Hippocampal formation (tissue), 2 donors: Measurements from ENCODE around the gene MRPS2.

ENCODE experiments used
- DNase-seq, 2 donors: peaks; one replicate each; lab custom pipeline; 2025; lab: John Stamatoyannopoulos, UW

Gene MRPS2

DNA sequence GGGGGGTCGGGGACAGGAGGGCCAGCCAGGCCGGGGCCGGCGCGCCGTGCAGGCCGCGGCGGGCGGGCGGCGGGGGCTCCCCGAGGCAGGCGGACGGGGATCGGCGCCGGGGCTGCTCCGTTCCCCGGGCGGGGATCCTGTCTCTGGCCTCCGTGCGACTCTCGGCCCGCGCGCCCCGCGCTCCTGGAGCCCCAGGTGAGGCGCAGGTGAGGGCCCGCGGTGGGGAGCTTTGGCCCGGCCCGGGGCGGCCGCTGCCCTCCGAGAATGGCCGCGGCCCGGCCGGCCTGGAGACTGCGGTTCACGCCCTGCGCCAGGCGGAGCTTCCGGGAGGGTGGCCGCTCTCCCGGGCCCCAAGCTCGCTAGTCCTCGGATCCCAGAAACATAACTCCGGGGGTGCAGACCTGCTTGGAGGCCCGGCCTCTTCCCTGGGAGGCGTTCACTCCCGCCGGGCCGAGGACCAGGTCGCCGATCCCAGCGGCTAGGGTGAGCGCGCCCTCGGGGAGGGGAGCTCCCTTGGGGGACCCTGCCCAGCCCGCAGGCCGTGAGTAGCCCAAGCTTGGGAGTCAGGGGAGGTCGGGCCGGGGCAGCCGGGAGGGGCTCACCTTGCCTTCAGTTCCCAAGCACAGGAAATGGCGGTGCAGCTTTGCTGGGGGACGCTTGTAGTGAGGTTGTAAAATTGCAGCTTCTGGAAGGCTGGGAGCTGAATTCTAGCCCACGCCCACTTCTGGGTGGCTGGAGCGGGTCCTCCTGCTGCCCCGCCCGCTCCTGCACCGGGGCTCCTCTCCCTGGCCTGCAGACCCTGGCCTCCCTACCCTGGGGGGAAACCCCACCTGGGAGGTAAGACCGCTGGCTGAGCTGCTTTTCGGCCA, 20.2 kb upstream of the MRPS2 start:
- peak in 1 of 2 donors; percentile 14 for DNase-seq

- DNase-seq, result no peak
Measured at GRCh38 chr9:135480940-135481310, 19.6 kb upstream of the MRPS2 start.

DNA sequence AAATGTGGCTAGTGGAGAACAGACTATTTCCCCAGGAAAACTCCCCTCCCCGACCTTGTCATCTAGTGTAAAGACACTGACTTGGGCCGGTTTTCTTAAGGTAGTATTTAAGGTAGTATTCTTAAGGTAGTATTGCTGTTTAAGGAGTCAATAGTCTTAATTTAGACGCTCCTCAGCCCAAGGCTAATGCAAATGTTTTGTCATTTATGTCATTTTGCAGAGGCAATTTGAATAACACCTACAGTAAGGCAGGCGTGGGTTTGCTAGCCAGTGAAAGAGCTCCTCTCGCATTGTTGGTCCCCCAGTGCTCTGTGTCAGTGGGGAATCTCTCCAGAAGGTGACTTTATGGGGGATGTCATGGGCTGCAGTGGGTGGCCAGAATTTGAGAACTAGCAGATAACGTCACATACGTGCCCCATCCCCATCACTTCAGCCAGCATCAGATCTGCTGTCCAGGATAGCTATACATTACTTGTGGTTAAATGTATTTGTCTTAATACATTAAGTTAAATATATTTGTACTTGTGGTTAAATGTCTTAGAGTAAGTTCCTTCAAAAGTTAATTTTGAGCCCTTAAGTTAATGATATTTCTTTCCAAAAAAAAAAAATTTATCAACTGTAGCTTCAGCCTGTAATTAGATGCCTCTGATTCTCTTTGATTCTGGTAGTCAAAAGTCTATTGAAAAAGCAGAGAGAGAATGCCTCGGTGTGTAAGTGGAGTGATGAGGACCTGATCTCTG, 18.3 kb upstream of the MRPS2 start:
- DNase-seq, result no peak

DNA sequence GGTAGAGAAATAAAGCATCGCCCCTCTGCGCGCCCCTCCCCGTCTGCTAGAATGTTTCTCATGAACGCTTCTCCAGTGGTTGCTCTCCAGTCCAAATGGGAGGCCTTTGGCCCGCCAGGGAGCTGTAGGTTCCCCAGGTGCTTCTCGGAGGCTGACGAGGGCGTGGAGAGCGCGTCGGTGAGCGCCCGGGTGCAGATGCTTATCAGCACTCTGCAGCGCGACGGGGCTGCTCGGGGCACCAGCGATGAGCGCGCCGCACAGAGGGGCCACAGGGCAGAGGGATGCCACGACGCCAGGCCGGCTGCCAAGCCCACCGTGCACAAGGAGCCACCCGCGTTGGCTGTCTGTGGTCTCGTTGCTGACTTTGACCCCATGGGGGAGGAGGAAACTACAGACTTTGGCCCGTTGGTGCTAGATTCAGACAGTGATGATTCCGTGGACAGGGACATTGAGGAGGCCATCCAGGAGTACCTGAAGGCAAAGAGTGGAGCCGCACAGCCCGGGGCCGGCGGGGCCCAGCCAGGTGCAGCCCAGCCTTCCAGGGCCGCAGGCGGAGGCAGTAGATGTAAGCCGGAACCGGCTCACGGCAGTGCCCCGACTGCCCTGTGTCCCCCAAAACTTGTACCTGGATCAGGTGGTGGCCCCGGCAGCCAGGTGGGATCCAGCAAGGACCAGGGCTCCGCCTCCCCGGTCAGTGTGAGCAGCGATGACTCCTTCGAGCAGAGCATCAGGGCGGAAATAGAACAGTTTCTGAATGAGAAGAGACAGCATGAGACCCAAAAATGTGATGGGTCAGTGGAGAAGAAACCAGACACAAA, 15.8 kb upstream of the MRPS2 start:
- no peak for DNase-seq

DNA sequence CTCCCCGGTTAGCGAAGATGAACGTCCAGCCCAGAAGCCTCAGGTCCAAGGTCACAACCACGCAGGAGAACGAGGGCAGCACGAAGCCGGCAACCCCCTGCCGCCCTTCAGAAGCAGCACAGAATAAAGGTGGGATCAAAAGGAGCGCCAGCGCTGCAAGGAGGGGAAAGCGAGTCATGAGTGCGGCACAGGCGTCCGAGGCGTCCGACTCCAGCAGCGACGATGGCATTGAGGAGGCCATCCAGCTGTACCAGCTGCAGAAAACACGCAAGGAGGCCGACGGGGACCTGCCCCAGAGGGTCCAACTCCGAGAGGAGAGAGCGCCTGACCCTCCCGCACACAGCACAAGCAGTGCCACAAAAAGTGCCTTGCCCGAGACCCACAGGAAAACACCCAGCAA, 15.1 kb upstream of the MRPS2 start:
- no peak for DNase-seq

GRCh38 chr9:135485832-135486231, 14.7 kb upstream of the MRPS2 start:
- DNase-seq, result no peak

DNA sequence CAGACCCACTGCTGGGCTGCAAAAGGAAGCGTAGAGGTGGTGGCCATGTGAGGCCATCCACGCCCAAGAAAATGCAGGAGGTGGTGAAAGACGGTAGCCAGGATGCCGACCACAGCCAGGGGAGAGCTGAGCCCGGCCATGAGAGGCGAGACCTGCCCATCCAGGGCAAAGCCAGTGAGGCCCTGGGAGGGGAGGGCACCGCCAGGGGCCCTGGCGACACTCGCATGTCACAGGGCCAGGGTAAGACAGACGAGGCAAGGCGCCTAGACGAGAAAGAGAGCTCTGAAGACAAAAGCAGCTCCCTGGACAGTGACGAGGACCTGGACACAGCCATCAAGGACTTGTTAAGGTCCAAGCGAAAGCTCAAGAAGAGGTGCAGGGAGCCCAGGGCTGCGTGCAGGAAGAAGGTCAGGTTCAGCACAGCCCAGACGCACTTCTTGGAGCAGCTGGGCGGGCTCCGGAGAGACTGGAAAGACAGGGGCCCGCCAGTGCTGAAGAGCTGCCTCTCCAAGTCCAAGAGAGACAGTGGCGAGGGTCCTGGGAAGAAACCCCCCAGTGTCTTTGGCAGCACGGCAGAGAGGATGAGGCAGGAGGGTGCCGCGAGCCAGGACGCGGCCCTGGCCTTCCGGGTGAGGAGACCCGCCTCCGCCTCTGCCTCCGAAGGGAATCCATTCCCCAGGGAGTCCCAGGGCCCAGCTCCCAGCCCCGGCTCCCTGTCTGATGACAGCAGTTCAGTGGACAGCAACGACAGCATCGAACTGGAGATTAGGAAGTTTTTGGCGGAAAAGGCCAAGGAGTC, 14.0 kb upstream of the MRPS2 start:
- DNase-seq, result no peak

- DNase-seq, result no peak
Measured at GRCh38 chr9:135487281-135488012, 13.0 kb upstream of the MRPS2 start.

GRCh38 chr9:135488013-135488330, 12.5 kb upstream of the MRPS2 start:
- DNase-seq, result no peak

DNA sequence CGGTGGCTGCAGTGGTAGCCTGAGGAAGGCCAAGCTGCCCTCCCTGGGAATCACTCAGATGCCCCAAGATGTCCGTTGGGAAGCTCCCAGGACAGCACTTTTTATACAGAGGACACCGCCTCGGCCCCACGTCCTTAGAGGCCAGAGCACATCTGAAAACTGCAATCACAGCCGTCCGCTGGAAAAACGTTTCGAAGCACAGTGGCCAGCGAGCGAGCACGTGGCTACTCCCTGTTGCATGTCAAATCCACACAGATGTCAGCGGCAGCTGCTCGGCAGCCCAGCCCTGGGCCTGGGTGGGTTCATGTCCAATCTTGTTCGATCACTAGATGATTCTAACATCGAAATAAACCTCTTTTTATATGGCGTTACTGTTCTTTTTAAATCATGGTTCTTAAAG, 12.0 kb upstream of the MRPS2 start:
- no peak for DNase-seq

DNA sequence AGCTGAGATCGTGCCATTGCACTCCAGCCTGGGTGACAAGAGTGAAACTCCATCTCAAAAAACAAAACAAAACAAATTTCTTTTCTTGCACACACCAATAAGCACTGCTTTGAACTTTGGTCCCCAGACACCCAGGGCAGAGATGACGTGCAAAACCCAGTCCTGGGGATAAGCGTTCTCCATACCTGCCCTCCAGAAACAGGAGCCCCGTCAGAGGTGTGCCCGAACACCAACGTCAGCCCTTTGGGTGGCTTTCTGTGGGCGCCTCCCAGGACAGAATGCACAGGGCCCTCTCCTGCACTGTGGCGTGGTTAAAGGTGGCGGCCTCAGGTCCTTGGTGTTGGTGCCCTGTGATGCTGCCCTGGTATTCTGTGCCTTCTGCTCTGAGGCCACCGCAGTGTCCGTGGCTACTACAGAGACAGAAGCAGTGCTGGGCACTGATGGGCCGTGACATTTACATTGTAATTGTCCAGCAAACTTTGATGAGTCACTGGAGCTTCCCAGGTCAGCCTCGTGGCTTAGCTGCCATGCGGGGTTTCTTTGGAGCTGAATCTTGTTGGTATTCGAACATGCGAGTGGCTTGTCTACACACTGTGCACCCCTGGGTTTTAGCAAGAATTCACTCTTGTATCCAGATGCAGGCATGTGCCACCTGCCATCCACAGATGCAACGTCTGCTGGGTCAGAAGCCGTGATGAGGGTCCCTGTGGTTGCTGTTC, 11.1 kb upstream of the MRPS2 start:
- DNase-seq, result no peak

GRCh38 chr9:135490166-135490870, 10.2 kb upstream of the MRPS2 start:
- no peak for DNase-seq

- no peak for DNase-seq
Measured at GRCh38 chr9:135490980-135491464, 9.5 kb upstream of the MRPS2 start.

DNA sequence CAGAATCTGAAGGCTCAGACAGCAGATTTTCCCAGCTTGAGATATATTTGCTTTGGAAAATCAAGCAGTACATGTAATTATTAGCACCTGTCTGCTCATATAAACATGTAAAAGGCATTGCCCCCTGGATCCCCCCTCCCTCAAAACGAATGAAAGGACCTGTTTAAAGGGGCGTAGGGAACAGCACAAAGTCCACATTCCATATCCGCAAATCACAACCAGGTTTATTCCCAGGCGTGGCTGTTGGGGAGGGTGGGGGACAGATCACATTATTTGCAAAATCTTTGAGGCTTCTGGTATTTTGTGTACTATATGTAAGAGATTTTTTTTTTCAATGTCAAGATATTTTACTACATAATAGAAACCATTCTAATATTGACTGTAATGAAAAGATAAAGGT, 8.7 kb upstream of the MRPS2 start:
- DNase-seq, result no peak

- DNase-seq, result no peak
Measured at GRCh38 chr9:135492886-135493669, 7.4 kb upstream of the MRPS2 start.

- DNase-seq, result no peak
Measured at GRCh38 chr9:135494791-135495559, 5.5 kb upstream of the MRPS2 start.

DNA sequence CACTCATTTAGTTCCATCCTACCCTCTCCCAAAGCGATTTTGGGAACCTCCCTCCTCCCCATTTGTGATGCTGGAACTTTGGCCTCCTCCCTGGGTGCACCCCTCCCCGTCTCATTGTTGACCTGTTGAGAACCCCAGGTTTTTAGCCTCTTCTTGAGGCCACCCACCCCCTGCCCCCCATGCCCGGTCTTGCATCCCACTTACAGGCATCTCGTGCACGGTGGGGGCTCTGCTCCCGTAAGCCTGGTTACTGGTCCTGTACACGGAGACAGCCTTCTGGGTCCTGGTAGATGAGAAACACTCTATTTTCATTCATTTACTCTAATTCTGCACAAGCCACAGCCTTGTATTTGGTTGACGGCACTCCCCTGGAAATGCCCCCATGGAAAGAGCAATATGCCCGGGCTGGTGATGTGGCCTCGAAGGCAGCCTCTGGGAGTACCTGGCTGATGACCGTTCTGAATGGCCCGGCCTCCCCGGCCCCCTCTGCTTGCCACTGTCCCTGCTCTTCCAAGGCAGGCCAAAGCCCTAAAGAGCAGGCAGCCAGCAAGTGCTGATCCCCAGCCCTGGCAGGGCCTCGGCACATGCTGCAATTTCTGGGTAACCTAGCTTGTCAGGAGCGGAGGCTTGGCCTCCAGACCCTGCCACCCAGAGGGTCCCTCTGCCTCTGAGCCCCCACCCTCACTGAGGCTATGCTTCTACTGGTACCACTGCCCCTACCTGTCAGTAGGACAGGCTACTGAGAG, 1.9 kb upstream of the MRPS2 start:
- no peak for DNase-seq
